Measurements from ENCODE around the gene MSH2.

MSH2 gene

GRCh38 chr2:47504174-47504810, 101.3 kb downstream of the MSH2 start:
- ATAC-seq: no peak
- no peak for TF ChIP-seq GLIS3 (CRISPR knock-in tag; IDR thresholded peaks at IDR 0.05)
- no peak for TF ChIP-seq POU6F1 (CRISPR knock-in tag; IDR thresholded peaks at IDR 0.05; ENCODE audit: borderline replicate concordance, low read depth)
- TF ChIP-seq ZNF70 (CRISPR knock-in tag; IDR thresholded peaks at IDR 0.05): no peak
- no peak for TF ChIP-seq OSR1 (CRISPR knock-in tag; IDR thresholded peaks at IDR 0.05)
- TF ChIP-seq PPARA (CRISPR knock-in tag; IDR thresholded peaks at IDR 0.05; ENCODE audit: borderline replicate concordance): no peak
- TF ChIP-seq ISL1 (CRISPR knock-in tag; IDR thresholded peaks at IDR 0.05): no peak
- TF ChIP-seq TOX (CRISPR knock-in tag; IDR thresholded peaks at IDR 0.05; ENCODE audit: borderline replicate concordance): no peak
- TF ChIP-seq PATZ1 (CRISPR knock-in tag; IDR thresholded peaks at IDR 0.05; ENCODE audit: borderline replicate concordance): no peak
- TF ChIP-seq SNAI2 (CRISPR knock-in tag; IDR thresholded peaks at IDR 0.05): no peak
- TF ChIP-seq CSRNP3 (CRISPR knock-in tag; IDR thresholded peaks at IDR 0.05): no peak
- TF ChIP-seq RARB (CRISPR knock-in tag; IDR thresholded peaks at IDR 0.05): no peak
- no peak for TF ChIP-seq ZFP3 (CRISPR knock-in tag; IDR thresholded peaks at IDR 0.05)
- TF ChIP-seq CSDC2 (CRISPR knock-in tag; IDR thresholded peaks at IDR 0.05): no peak
- TF ChIP-seq, protein P1, sequence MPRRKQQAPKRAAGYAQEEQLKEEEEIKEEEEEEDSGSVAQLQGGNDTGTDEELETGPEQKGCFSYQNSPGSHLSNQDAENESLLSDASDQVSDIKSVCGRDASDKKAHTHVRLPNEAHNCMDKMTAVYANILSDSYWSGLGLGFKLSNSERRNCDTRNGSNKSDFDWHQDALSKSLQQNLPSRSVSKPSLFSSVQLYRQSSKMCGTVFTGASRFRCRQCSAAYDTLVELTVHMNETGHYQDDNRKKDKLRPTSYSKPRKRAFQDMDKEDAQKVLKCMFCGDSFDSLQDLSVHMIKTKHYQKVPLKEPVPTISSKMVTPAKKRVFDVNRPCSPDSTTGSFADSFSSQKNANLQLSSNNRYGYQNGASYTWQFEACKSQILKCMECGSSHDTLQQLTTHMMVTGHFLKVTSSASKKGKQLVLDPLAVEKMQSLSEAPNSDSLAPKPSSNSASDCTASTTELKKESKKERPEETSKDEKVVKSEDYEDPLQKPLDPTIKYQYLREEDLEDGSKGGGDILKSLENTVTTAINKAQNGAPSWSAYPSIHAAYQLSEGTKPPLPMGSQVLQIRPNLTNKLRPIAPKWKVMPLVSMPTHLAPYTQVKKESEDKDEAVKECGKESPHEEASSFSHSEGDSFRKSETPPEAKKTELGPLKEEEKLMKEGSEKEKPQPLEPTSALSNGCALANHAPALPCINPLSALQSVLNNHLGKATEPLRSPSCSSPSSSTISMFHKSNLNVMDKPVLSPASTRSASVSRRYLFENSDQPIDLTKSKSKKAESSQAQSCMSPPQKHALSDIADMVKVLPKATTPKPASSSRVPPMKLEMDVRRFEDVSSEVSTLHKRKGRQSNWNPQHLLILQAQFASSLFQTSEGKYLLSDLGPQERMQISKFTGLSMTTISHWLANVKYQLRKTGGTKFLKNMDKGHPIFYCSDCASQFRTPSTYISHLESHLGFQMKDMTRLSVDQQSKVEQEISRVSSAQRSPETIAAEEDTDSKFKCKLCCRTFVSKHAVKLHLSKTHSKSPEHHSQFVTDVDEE (CRISPR knock-in tag; IDR thresholded peaks at IDR 0.05): no peak

GRCh38 chr2:47506024-47506423, 103.1 kb downstream of the MSH2 start:
- ATAC-seq: no peak
- TF ChIP-seq RARB (CRISPR knock-in tag; IDR thresholded peaks at IDR 0.05) (no peak), CREB5 (CRISPR knock-in tag; IDR thresholded peaks at IDR 0.05; ENCODE audit: low read depth) (no peak), GLIS3 (CRISPR knock-in tag; IDR thresholded peaks at IDR 0.05) (no peak), ZNF70 (CRISPR knock-in tag; IDR thresholded peaks at IDR 0.05) (no peak)

DNA sequence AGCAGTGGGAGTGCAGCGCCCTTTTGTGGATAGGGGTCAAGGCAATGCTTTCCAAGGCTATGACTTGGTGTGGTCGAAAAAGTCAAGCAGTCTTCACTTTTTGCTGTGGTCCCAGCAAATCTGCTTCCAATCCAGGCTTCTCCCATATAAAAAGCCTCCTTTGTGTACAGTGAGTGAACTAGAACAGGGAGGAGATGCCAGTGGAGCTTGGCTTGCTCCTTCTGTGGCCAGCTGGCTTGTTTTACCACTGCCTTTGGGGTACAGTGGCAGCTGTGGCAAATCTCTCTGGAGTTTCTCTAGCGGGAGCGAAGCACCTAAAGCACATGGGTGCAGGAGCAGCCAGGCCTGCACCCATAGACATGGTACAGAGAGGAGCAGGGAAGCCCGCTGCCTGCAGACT, 103.5 kb downstream of the MSH2 start:
- TF ChIP-seq ZFP3 (CRISPR knock-in tag; IDR thresholded peaks at IDR 0.05) (no peak), POU6F1 (CRISPR knock-in tag; IDR thresholded peaks at IDR 0.05; ENCODE audit: borderline replicate concordance, low read depth) (no peak), ZFP30 (CRISPR knock-in tag; IDR thresholded peaks at IDR 0.05) (no peak), CSDC2 (CRISPR knock-in tag; IDR thresholded peaks at IDR 0.05) (no peak)
- TF ChIP-seq, protein P1 (CRISPR knock-in tag; IDR thresholded peaks at IDR 0.05): no peak
- ATAC-seq: no peak

All from SK-N-SH treated with all-trans-retinoic acid at 6 μM for 48 hours (cell line).